NOMO-1 (cell line): ENCODE results near the gene NUP93.
A peak's percentile ranks its signal among the peaks of the same experiment; 100 is the strongest.

Source experiments
- DNase-seq, 2 experiments: peaks; one replicate each; lab custom pipeline; 2025; ENCODE audit not compliant: unreplicated experiment in 2 of 2; lab: John Stamatoyannopoulos, UW

The NUP93 gene

GRCh38 chr16:56841659-56842058 lies 111.7 kb downstream of the NUP93 start:
- DNase-seq: no peak

GRCh38 chr16:56842133-56842532 lies 112.2 kb downstream of the NUP93 start:
- DNase-seq: no peak

GRCh38 chr16:56844056-56844455 lies 114.1 kb downstream of the NUP93 start:
- DNase-seq: no peak

GRCh38 chr16:56847173-56847910 lies 117.4 kb downstream of the NUP93 start:
- DNase-seq: peak in 1 of 2 experiments; percentile 8

GRCh38 chr16:56848029-56848936 lies 118.4 kb downstream of the NUP93 start:
- DNase-seq: no peak

- DNase-seq: no peak
These were observed 119.2 kb downstream of the NUP93 start for GRCh38 chr16:56848955-56849689.

- no peak for DNase-seq
These were observed 120.1 kb downstream of the NUP93 start for GRCh38 chr16:56849690-56850680.

GRCh38 chr16:56851671-56852400 lies 121.9 kb downstream of the NUP93 start:
- DNase-seq: peak; percentile 9 to 34

- peak; percentile 35 to 46 for DNase-seq
These were observed 122.4 kb downstream of the NUP93 start for GRCh38 chr16:56852401-56852730.

- no peak for DNase-seq
These were observed 123.0 kb downstream of the NUP93 start for GRCh38 chr16:56852968-56853367.

GRCh38 chr16:56855201-56855600 lies 125.3 kb downstream of the NUP93 start:
- no peak for DNase-seq

- no peak for DNase-seq
These were observed 126.0 kb downstream of the NUP93 start for GRCh38 chr16:56855946-56856345.

GRCh38 chr16:56856876-56857447 lies 127.0 kb downstream of the NUP93 start:
- DNase-seq: no peak

- peak; percentile 39 to 65 for DNase-seq
These were observed 128.4 kb downstream of the NUP93 start for GRCh38 chr16:56858374-56858773.

- no peak for DNase-seq
These were observed 129.7 kb downstream of the NUP93 start for GRCh38 chr16:56859636-56860035.

GRCh38 chr16:56860226-56861020 lies 130.5 kb downstream of the NUP93 start:
- peak in 1 of 2 experiments; percentile 13 for DNase-seq

GRCh38 chr16:56861092-56861610 lies 131.2 kb downstream of the NUP93 start:
- no peak for DNase-seq

- no peak for DNase-seq
These were observed 131.8 kb downstream of the NUP93 start for GRCh38 chr16:56861756-56862155.
